Astrocyte (in vitro differentiated cells and primary cell): ENCODE results near the gene HSPBP1. TPM values are rescaled to one million over a fixed set of nuclear protein-coding genes. Genes with fewer than 3 reads are reported as not detected.
A peak's percentile ranks its signal among the peaks of the same experiment; 100 is the strongest.

Source experiments
- DNase-seq: peaks from one replicate; pipeline ENCODE4 v3.0.0-alpha.2; 2010; ENCODE audit warnings: low read depth
- FAIRE-seq: peaks from 2 replicates; lab custom pipeline; 2011; peaks lifted over from hg19 to GRCh38; lab: Jason Lieb, UNC
- H2AFZ ChIP-seq: 2 replicates; pipeline ENCODE4 v1.6.0; 2012; ENCODE audit warnings: low read depth, low read length, inconsistent platforms
- H3K27ac ChIP-seq: 2 replicates; pipeline ENCODE4 v1.5.1; 2011; ENCODE audit warnings: low read depth, low read length, inconsistent platforms
- H3K27me3 ChIP-seq: 2 replicates; pipeline ENCODE4 v1.6.0; 2011; ENCODE audit warnings: low read length, inconsistent platforms; ENCODE audit not compliant: insufficient read depth
- H3K36me3 ChIP-seq: 2 replicates; pipeline ENCODE4 v1.5.1; 2011; ENCODE audit warnings: low read length, inconsistent platforms; ENCODE audit not compliant: insufficient read depth
- H3K4me1 ChIP-seq: 2 replicates; pipeline ENCODE4 v1.5.1; 2011; ENCODE audit warnings: low read length, inconsistent platforms; ENCODE audit not compliant: insufficient read depth
- H3K4me2 ChIP-seq: 2 replicates; pipeline ENCODE4 v1.6.0; 2012; ENCODE audit warnings: low read length, inconsistent platforms
- H3K4me3 ChIP-seq: 2 replicates; pipeline ENCODE4 v1.5.1; 2011; ENCODE audit warnings: low read depth, mild to moderate bottlenecking, low read length, inconsistent platforms; ENCODE audit not compliant: insufficient read depth
- H3K79me2 ChIP-seq: 2 replicates; pipeline ENCODE4 v1.6.0; 2012; ENCODE audit warnings: mild to moderate bottlenecking, low read length, inconsistent platforms; ENCODE audit not compliant: insufficient read depth
- H3K9ac ChIP-seq: 2 replicates; pipeline ENCODE4 v1.6.0; 2012; ENCODE audit warnings: mild to moderate bottlenecking, low read length, inconsistent platforms
- H3K9me3 ChIP-seq: 2 replicates; pipeline ENCODE4 v1.5.1; 2012; ENCODE audit warnings: low read depth, mild to moderate bottlenecking, low read length, inconsistent platforms; ENCODE audit not compliant: insufficient read depth
- H4K20me1 ChIP-seq: 2 replicates; pipeline ENCODE4 v1.6.0; 2012; ENCODE audit warnings: low read length, inconsistent platforms; ENCODE audit not compliant: insufficient read depth
- H3K27ac Mint-ChIP-seq: one replicate; pipeline ENCODE4 v1.8.0; 2021; ENCODE audit warnings: mild to moderate bottlenecking, mixed read lengths; ENCODE audit not compliant: unreplicated experiment
- H3K27me3 Mint-ChIP-seq: one replicate; pipeline ENCODE4 v1.8.0; 2021; ENCODE audit warnings: low read depth, mixed read lengths; ENCODE audit not compliant: unreplicated experiment
- H3K36me3 Mint-ChIP-seq: one replicate; pipeline ENCODE4 v1.8.0; 2021; ENCODE audit warnings: low read depth, mixed read lengths; ENCODE audit not compliant: unreplicated experiment
- H3K4me1 Mint-ChIP-seq: one replicate; pipeline ENCODE4 v1.8.0; 2021; ENCODE audit warnings: low read depth, mixed read lengths; ENCODE audit not compliant: unreplicated experiment
- H3K4me3 Mint-ChIP-seq: one replicate; pipeline ENCODE4 v1.8.0; 2021; ENCODE audit warnings: mild to moderate bottlenecking, moderate library complexity, mixed read lengths; ENCODE audit not compliant: unreplicated experiment
- H3K9me3 Mint-ChIP-seq: one replicate; pipeline ENCODE4 v1.8.0; 2021; ENCODE audit warnings: mild to moderate bottlenecking, mixed read lengths; ENCODE audit not compliant: unreplicated experiment
- EZH2 ChIP-seq: IDR thresholded peaks from 2 replicates; pipeline ENCODE4 v1.6.1; 2012; ENCODE audit warnings: mild to moderate bottlenecking, low read length, inconsistent platforms; ENCODE audit not compliant: insufficient read depth
- total RNA-seq: library from RNA; stranded (reverse); gene quantifications from 2 replicates; pipeline ENCODE4 v1.2.1, GENCODE V29; 2021
- TF ChIP-seq, protein P1 (sequence below): IDR thresholded peaks from 2 replicates; pipeline ENCODE4 v1.5.1; 2011; ENCODE audit warnings: low read depth, mild to moderate bottlenecking, inconsistent platforms, low read length, moderate library complexity; ENCODE audit not compliant: insufficient read depth

HSPBP1 gene
- total RNA-seq, 1 donor from 2014 or later = 34.8 TPM

- Histone ChIP-seq H3K4me3 (no peak overlapping the region), H3K9me3 (no peaks in the 10 kb centered on the region), H4K20me1 (no peaks in the 10 kb centered on the region), H3K79me2 (no peaks in the 10 kb centered on the region), H2AFZ (no peak overlapping the region), H3K4me1 (no peaks in the 10 kb centered on the region), H3K27ac (no peak overlapping the region), H3K27me3 (no peaks in the 10 kb centered on the region), H3K4me2 (no peak overlapping the region), H3K36me3 (no peaks in the 10 kb centered on the region), H3K9ac (no peak overlapping the region)
- H3K9me3 Mint-ChIP-seq = no peaks in the 10 kb centered on the region
- DNase-seq = no peak
- H3K27me3 Mint-ChIP-seq = peaks cover 22% of the 10 kb centered on the region
- peak overlapping the region; percentile 62 for H3K27ac Mint-ChIP-seq
- H3K36me3 Mint-ChIP-seq = no peaks in the 10 kb centered on the region
- TF ChIP-seq, protein P1, sequence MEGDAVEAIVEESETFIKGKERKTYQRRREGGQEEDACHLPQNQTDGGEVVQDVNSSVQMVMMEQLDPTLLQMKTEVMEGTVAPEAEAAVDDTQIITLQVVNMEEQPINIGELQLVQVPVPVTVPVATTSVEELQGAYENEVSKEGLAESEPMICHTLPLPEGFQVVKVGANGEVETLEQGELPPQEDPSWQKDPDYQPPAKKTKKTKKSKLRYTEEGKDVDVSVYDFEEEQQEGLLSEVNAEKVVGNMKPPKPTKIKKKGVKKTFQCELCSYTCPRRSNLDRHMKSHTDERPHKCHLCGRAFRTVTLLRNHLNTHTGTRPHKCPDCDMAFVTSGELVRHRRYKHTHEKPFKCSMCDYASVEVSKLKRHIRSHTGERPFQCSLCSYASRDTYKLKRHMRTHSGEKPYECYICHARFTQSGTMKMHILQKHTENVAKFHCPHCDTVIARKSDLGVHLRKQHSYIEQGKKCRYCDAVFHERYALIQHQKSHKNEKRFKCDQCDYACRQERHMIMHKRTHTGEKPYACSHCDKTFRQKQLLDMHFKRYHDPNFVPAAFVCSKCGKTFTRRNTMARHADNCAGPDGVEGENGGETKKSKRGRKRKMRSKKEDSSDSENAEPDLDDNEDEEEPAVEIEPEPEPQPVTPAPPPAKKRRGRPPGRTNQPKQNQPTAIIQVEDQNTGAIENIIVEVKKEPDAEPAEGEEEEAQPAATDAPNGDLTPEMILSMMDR = no peak
- TF ChIP-seq EZH2 = no peak
- no peak overlapping the region for H3K4me3 Mint-ChIP-seq
- no peak for FAIRE-seq
- peaks cover 1% of the 10 kb centered on the region for H3K4me1 Mint-ChIP-seq
These were observed 41.7 kb upstream of the HSPBP1 start for GRCh38 chr19:55321466-55322137.

- Histone ChIP-seq H4K20me1 (no peaks in the 10 kb centered on the region), H3K27ac (no peak overlapping the region), H3K79me2 (no peaks in the 10 kb centered on the region), H3K4me3 (no peak overlapping the region), H3K36me3 (no peaks in the 10 kb centered on the region), H2AFZ (no peak overlapping the region), H3K9ac (no peak overlapping the region), H3K4me2 (no peak overlapping the region), H3K9me3 (no peaks in the 10 kb centered on the region), H3K27me3 (no peaks in the 10 kb centered on the region), H3K4me1 (no peaks in the 10 kb centered on the region)
- Mint-ChIP-seq H3K27ac (no peak overlapping the region), H3K4me3 (no peak overlapping the region), H3K9me3 (no peaks in the 10 kb centered on the region), H3K36me3 (no peaks in the 10 kb centered on the region), H3K27me3 (peaks cover 22% of the 10 kb centered on the region), H3K4me1 (peaks cover 1% of the 10 kb centered on the region)
- TF ChIP-seq, protein P1 = no peak
- no peak for TF ChIP-seq EZH2
- DNase-seq (no peak), FAIRE-seq (no peak)
These were observed 41.0 kb upstream of the HSPBP1 start for GRCh38 chr19:55320844-55321419.

DNA sequence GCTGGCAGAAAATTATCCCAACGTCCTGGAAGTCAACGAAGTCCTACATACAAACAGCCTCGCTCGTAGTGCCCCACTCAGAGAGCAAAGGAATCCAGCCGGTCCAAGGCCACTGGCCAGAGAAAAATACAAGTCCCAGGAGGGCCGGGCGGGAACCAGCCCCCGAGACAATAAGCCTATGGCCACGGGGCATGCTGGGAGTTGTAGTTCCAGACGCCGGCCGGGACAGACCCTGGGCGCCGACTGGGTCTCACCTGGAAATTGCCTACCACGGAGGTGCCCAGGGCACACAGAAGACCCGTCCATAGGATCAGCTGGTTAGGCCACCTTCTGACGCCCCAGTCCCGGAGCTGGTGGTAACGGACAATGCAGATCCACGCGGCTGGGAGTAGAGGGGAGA, 39.9 kb upstream of the HSPBP1 start:
- H3K27me3 Mint-ChIP-seq = peaks cover 22% of the 10 kb centered on the region
- FAIRE-seq = no peak
- Histone ChIP-seq H3K27ac (no peak overlapping the region), H2AFZ (peak overlapping the region; percentile 87), H3K27me3 (no peaks in the 10 kb centered on the region), H3K79me2 (no peaks in the 10 kb centered on the region), H3K9me3 (no peaks in the 10 kb centered on the region), H3K4me1 (no peaks in the 10 kb centered on the region), H3K4me2 (peak overlapping the region; percentile 69), H3K4me3 (no peak overlapping the region), H3K36me3 (no peaks in the 10 kb centered on the region), H4K20me1 (no peaks in the 10 kb centered on the region), H3K9ac (no peak overlapping the region)
- no peaks in the 10 kb centered on the region for H3K9me3 Mint-ChIP-seq
- H3K4me3 Mint-ChIP-seq = peak overlapping the region; percentile 34
- no peak for TF ChIP-seq EZH2
- TF ChIP-seq, protein P1 = no peak
- no peaks in the 10 kb centered on the region for H3K36me3 Mint-ChIP-seq
- H3K27ac Mint-ChIP-seq = no peak overlapping the region
- peaks cover 1% of the 10 kb centered on the region for H3K4me1 Mint-ChIP-seq
- DNase-seq = no peak
